NCI-H510A (cell line): Measurements from ENCODE around the gene NBEAL2.
"Not testable (repeated sequence)": the region's sequence is repeated elsewhere in the genome, so short reads cannot be mapped to it uniquely, and the experiment has no call there.

Source experiments
- DNase-seq: peaks from one replicate; lab custom pipeline; 2025; lab: John Stamatoyannopoulos, UW

Gene NBEAL2

DNA sequence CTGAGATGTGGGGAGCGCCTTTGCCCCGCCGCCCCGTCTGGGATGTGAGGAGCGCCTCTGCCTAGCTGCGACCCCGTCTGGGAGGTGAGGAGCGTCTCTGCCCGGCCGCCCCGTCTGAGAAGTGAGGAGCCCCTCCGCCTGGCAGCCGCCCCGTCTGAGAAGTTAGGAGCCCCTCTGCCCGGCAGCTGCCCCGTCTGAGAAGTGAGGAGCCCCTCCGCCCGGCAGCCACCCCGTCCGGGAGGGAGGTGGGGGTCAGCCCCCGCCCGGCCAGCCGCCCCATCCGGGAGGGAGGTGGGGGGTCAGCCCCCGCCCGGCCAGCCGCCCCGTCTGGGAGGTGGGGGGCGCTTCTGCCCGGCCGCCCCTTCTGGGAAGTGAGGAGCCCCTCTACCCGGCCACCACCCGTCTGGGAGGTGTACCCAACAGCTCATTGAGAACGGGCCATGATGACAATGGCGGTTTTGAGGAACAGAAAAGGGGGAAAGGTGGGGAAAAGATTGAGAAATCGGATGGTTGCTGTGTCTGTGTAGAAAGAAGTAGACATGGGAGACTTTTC is 15.4 kb upstream of the NBEAL2 start:
- DNase-seq: not testable (repeated sequence)

DNA sequence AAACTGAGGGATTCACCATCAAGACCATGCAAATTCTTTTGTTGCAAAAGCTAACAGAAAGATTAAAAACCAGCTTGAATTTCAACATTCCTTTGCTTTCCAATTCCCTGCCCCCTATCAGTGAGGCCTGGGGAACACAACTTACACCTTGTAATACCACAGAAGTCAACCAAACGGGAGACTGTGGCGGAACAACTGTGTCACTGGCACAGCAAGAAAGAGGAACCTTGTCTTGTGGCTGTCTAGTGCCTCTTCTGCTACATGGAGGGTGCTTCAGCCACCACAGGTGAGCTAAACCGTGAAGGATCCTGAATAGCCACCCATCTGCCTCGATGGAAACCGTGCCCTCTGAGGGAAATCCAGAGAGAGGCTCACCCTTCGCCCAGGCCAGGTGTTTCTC is 14.3 kb upstream of the NBEAL2 start:
- DNase-seq: no peak

DNA sequence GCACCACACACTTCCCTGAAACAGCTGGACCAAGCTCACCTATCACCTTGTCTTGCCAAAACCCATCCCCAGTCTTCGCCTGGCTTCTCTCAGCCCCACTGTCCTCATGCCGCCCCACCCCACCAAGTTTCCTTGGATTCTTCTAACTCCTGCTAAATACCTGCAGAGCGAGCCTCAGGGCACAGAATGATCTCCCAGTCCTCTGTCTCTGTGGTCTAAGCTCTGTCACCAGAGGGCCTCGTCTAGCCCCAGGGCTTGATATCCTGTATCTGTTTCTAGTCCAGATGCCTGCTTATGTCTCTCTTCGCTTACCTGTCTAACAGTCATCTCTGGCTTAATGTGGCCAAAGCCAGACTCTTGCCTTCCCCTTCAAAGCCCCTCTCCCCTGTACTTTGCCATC is 12.7 kb upstream of the NBEAL2 start:
- no peak for DNase-seq

DNA sequence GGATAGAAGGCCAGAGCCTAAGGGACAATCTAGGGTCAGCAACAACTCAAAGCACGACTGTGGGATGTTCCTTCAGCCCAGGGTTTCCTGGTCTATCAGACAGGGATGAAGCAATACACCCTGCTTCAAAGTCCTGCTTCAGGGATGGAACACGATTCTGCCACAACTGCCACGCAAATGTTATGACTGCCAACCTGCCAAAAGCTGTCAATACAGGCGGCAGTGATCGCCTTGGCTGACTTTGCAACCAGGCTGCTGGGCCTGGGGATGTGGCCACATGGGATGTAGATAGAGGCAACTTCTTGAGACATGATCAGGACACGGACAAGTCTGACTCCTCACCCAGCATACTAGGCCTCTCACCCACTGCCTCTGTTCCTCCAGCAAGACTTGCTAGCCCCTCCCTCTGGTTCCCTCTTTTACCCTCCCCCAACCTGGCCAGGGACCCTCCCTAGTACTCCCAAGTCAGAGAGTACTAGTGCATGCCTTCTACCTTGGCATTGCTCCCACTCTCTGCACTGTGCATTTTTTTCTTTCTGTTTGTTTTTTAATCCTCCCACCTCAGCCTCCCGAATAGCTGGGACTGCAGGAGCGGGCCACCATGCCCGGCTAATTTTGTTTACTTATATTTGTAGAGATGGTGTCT is 10.6 kb upstream of the NBEAL2 start:
- DNase-seq: no peak

DNA sequence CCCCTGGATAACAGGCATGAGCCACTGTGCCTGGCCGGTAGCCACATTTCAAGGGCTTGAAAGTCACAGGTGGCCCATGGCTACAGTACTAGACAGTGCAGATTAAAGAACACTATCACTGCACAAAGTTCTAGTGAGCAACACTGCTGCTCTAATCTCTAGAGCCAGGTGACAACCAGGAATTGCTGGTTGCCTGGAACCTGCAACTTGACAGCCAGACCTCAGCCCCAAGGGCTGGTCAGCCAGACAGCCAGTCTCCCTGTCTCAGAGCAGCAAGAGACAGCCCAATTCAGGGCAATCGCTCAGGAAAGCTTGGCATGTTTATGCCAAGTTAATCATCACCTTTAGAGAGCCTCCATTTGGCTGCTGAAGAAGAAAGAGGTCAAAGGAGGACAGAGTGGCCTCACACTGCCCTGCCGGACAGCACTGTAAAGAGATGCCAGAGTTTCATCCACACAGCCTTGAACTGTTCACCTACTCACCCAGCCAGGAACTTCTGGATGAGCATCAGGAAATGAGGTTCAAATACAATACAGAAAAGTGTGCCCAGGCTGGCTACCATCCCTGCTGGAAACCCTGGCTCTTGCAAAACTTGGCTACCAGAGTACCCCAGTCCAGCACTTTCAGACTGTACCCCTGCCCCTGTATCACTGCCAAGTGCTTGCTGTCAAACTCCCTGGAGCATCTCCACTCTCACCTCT is 8.9 kb upstream of the NBEAL2 start:
- no peak for DNase-seq

DNA sequence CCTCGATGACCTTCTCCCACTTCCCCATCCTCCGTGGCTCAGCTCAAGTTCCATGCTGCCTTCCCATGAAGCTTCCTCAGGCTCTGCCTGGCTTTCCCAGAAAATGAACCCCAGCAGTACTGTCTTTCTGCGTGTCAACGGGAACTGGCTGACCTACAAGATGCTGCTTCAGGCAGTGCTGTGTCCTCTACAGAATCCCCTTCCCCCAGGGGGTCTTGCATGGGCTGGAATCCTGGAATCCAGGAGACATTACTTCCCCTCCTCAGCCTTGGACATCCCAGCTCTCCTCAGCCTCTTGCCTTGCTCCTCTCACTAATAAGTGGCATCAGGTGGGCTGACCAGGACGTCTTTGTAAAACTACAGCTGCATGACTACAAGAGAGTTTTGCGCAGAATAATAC is 8.3 kb upstream of the NBEAL2 start:
- DNase-seq: no peak

DNA sequence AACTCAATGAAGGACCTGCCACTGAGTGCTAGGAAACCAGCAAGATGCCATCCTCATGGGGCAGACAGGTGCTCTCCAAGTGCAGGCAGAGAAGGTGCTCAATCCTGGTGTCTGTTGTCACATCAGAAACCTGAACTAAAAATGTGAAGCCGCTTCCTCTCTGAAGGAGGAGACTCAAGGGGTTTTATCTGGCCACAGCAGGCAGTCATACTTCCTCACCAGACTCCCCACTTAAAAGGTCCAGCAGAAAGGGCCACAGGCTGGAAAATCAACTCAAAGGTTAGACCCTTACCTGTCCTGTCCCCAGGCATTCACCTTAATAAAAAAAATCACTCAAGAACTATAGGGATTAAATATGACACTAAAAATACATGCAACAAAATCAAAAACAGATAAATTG is 7.7 kb upstream of the NBEAL2 start:
- no peak for DNase-seq

DNA sequence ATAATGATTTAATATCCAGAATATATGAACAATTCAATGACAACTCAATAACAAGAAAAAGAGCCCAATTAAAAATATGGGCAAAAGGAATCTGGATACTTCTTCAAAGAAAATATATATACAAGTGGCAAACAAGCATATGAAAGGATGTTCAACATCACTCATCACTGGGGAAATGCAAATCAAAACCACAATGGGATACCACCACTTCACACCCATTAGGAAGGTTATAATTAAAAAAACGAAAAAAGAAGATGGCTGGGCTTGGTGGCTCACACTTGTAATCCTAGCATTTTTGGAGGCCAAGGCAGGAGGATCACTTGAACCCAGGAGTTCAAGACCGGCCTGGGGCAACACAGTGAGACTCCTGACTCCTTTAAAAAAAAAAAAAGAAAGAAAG is 7.1 kb upstream of the NBEAL2 start:
- DNase-seq: no peak

DNA sequence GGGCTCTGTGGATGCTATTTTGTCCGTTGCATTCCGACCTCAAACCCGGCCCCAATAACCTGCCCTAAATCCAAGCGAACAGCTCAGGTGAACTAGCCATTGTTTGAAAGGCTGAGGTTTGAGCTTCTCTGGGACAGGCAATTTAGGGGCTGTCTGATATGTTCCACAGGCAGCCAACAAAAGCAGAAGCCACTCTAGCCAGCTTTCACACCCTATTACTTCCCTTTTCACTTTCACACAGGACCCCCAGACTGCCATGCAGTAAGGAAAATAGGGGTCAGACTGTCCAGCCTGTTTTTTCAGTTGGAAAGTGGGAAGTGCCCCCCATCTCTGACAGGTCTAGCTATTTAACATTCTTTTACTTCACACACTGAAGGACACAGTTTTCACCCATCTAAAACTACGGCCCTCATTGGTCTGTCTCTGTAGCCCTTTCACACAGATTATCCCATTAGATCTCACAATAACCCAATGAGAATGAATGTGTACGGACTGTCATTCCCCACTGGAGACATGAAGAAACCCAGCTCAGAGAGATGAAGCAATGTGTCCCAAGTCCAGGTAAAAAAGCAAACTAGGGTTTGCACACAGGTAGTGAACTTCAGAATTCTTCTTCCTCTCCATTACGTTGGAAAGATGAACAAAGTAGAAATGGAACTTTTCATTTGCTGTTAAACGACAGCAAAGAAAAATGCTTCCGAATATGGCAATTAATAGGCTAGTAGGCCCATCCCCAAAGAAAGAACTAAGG is 4.9 kb upstream of the NBEAL2 start:
- DNase-seq: no peak

DNA sequence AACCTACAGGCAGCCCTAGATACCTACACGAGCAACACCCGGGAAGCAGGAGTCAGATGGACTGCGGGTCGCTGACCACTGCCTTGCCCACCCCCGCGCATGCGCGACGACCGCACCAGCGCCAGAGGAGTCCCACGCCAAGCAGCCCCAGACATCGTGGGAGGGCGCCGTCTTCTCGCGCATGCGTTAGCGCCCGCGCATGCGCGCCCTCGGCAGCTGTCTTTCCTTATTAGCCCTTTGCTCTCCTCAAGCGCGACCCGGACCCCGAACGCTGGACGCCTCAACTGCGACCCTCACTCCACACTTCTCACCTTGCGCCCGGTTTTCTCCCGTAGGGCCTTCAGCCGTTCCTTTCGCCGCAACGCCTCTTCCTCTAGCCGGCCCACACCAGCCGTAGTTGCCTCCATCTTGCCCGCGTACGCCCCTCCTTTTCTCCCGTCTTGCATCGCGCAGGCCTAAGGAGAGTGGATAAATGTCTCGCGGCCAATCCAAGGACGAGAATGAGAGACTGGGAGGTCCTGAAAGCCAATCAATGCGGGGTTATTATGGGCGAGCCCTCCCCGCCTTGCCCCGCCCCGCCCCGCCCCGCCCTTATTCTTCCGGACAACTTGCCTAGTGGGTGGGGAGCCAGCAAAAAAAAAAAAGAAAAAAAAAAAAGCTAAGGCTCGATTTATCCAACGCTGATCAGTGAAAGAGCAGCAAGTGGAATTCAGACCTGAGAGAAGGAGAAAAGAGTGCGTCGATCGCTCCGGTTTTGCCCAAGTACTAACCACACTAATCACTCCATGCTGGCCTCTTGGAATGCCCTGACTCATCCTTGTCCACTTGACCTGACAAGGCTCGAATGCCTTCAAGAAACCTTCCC is 2.9 kb upstream of the NBEAL2 start, which contains the start of gene CCDC12:
TSS of gene CCDC12 (minus strand) at position 420 of the 865 bp plus-strand sequence. CDS start at position 407, 13 bp downstream.
- peak; percentile 83 for DNase-seq

DNA sequence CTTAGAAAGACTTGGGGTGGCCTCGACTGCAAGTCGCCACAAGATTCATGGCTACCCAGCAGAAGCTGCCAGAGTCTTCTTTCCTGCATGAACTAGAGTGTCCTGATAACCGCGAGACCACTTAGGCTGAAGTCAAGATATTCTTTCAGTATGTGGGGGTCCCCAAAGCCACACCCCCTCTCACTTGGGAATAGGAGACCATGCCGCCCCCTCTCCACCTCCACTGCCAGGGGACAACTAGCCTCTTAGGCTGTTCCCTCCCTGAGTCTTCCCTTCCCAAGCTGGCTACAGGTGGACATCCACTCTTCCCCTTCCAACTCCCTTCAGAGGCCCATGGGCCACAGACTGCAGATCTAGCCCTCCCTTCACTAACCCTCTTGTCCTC is 1.7 kb upstream of the NBEAL2 start:
- DNase-seq: no peak

DNA sequence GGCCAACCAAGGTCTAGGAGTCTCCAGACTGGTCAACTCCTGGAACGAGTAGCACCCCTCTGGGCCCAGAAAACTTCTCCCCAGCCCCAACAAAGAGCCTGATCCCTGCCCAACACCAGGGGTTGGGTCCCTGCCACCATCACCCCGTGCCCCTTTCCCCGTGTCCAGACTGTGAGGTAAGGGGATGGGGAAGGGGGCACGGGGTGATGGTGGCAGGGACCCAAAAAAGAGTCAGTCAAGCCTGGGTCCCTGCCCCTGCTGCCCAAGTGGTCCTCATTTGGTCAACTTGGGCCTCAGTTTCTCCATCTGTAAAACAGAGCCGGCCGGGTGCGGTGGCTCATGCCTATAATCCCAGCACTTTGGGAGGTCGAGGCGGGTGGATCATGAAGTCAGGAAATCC is 1.1 kb upstream of the NBEAL2 start:
- no peak for DNase-seq

DNA sequence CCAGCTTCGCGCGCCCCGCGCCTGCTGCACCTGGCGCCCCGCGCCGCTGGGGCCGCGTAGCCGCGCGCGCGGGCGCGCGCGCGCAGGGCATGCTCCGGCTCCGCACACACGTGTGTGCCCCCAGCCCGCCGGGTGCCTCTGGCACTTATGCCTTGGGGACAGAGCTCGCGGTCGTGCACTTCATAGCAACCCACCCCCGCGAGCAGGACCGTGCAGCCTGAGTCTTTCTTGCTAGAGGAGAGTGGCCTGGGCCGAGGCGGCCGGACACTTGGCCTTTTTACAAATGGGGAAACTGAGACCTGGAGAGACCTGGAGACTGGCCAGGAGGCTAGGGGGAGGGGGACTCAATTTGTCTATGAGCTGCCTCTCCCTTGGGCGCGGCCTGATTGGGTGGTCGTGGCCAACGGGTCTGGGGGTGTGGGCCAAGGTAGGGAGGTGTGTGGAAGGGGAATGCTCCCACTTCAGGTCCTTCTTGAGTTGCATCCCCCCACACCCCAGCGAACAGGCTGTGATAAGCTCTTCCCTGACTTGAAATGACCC is 562 bp downstream of the NBEAL2 start:
- DNase-seq: no peak

DNA sequence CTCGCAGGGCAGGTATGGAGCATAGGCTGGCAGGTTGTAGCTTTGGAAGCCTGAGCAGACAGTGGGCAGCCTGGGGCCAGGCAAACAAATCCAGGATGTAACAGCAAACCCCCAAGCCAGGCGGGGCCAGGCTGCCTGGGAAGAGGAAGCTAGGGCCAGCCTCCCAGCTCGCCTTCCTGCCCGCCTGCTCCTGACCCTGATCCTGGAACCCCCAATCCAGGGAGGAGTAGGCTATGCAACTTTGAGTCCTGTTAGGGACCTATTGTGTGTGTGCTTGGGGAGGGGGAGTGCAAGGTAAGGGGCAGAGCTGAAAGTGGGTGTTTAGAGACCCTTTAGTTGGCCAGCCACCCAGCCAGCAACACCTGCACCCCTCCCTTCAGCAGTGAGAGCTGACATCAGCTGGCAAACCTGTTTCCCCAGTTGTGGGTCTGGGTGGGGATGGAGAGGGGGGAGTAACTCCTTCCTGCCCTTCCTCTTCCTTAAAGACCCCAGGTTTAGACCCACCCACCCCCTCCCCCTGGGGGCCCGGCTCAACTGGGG is 2.5 kb downstream of the NBEAL2 start:
- peak; percentile 31 for DNase-seq

DNA sequence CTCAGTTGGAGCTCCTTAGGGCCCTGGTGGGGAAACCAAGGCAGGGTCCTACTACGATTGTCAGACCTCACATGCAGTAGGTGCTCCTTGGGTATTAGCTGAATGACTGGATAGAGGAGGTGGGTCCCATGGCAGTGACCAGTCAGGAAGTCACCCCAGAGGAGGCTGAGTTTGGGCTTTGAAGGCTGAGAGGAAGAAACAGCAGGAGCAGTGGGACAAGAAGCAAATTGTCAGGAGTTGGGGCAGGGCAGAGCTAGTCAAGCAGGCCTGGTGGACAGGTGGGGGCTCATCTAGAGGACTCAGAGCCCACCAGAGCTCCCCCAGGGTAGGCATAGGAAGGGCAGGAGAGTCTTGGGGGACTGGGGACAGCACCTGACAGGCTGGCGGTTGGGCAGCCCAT is 3.1 kb downstream of the NBEAL2 start:
- no peak for DNase-seq

DNA sequence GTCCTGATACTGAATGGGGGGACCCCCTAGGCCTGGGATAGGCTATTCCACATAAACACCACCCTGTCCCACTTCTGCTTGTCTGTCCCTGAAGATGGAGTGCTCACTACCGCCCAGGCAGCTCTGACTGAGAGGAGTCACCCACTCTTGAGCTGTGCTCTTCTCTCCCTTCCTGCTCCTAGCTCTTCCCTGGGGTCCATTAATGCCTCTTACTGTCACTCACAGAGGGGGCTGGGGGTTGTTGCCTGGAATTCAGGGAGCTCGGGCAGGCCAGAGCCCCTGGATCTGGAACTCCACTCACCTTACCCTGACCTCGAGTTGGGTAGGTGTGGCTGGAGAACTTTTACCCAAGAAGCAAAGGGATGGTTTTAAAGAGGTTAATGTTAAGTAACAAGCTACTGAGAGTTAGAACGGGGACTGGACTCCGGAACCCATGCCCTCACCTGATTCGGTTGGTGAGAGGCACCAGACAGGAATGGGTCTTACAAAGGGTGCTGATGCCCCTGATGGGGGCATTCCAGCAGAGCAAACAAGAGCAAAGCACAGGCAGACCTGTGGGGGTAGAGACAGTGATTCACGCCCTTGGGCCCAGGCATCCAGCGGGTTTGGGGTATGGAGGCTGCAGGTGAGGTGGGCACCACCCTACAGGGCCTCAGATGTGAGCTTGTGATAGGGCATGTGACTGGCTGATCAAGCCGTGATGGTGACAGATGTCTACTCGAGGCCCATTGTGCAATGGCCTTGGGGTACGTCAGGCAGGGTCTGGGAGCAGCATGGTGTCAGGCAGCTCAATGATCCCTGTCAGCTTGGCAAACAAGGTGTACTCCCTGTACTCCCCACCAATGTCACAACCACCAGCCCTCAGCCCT is 5.4 kb downstream of the NBEAL2 start:
- DNase-seq: no peak

DNA sequence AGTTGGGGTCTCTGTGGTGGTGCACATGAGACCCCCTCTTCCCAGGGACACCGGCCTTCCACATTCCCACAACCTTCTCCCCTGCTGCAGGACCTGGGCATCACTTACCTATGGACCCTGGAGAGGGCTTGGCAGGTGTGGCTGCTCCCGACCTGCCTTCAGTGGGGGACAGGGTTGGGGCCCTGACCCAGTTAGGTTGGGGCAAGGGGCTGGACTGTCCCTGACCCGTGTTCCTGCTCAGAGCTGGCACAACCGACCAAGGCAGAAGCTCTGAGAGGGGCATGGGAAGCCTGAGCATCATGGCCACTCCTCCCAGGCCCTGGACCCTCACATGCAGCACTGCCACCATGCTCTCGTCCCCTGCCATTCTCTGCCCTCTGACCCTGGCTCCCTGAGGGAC is 6.1 kb downstream of the NBEAL2 start:
- no peak for DNase-seq

DNA sequence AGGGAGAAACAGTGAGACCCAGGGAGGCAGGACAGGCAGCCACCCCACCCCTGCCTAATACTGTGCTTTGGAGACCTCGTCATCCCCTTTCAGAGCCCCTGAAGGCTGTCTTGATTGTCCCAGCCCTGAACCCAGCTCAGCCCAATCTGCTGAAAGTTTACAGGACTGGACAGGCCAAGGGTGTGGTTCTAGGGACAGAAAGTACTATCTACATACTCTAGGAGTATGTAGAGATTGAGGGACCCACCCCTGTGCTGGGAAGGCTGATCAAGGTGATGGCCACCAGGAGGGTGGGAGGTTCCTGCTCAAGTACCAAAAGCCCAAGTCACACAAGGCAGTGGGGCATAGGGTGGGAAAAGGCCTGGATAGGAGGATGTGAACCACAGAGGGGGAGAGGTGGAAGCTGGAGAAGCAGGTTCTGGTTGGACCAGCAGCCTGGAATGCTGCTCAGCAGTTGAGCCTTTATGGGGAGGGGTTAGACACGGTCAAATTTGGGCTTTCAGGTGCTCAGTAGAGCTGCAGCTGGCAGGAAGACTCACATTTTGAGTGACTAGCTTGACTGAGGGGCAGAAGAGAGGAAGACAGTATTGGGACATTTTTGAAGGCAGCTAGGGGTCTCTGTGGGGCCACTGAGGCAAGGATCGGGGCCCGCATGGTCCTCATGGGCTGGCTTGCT is 6.7 kb downstream of the NBEAL2 start:
- no peak for DNase-seq

DNA sequence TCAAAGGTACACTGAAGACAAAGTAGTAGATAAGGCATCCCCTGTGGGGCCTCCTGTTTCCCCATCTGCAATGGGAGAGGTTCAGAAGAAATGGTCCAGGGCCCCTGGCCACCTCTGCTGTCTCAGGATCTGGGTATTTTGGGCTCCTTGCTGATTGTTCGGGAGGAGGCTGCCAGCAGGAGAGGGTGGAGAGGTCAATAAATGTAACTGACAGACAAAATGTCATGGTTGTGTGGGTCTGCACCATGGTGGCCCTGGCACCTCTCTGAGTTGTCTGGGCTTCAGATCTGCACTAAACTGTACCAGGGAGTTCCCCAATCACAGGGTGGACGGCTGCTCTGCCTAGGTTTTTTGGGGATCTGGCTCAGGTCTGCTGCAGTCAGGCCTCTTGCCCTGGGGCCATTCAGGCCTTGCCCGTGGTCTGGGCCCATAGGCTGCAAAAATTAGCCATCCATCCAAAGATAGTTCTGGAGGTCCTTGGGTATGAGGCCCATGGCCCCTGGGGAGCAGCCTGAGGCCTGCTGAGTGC is 7.4 kb downstream of the NBEAL2 start:
- DNase-seq: no peak
